Stimulated activated CD8-positive, alpha-beta memory T cell treated with anti-CD3 and anti-CD28 coated beads, Interleukin-15, amount 100 ng/mL, for 1 hour (primary cell): Measurements from ENCODE around the gene TDG.
"Not testable (repeated sequence)": the region's sequence is repeated elsewhere in the genome, so short reads cannot be mapped to it uniquely, and the experiment has no call there.

Experiments
- DNase-seq: peaks from one replicate; pipeline ENCODE4 v3.0.0-alpha.2; 2020; ENCODE audit warnings: low read depth

Gene TDG

GRCh38 chr12:104023710-104024109, 58.0 kb downstream of the TDG start:
- no peak for DNase-seq

- no peak for DNase-seq
Measured at GRCh38 chr12:104024348-104024747, 58.7 kb downstream of the TDG start.

- DNase-seq = no peak
Measured at GRCh38 chr12:104025771-104026170, 60.1 kb downstream of the TDG start.

GRCh38 chr12:104026841-104027599, 61.3 kb downstream of the TDG start:
- no peak for DNase-seq

GRCh38 chr12:104030596-104030995, 64.9 kb downstream of the TDG start:
- DNase-seq = not testable (repeated sequence)

- DNase-seq = not testable (repeated sequence)
Measured at GRCh38 chr12:104036143-104036542, 70.5 kb downstream of the TDG start.
